T-cell (primary cell): Measurements from ENCODE around the gene ACTL6A. TPM values are rescaled to one million over a fixed set of nuclear protein-coding genes. Genes with fewer than 3 reads are reported as not detected.
A peak's percentile ranks its signal among the peaks of the same experiment; 100 is the strongest.

Experiments
- ATAC-seq, 4 experiments: fragments of 200-7000 bp in 3 of 4; fragments of 150-1000 bp in 1 of 4; cut with Tn5 transposase; replicated peaks in 1 of 4; 1 replicate in 3 of 4; 2 replicates in 1 of 4; pipeline ENCODE4 v1.10.0; 2021; ENCODE audit warnings: moderate library complexity in 3 of 4, mild to moderate bottlenecking in 2 of 4, moderate number of reproducible peaks in 1 of 4
- CTCF ChIA-PET, 2 donors: fragments of 300-600 bp; sonication (Branson Sonifier 250); formaldehyde crosslinking; loops; one replicate each; lab custom pipeline; 2022; ENCODE audit warnings: antibody characterized with exemption in 2 of 2; lab: Charles Lee
- POLR2A ChIA-PET, 2 donors: fragments of 300-600 bp; sonication (Branson Sonifier 250); formaldehyde crosslinking; loops; one replicate each; lab custom pipeline; 2022; ENCODE audit warnings: antibody characterized with exemption in 2 of 2; lab: Charles Lee
- DNase-seq, 35 experiments: peaks; one replicate each; pipeline versions ENCODE4 v3.0.0 to v3.0.0-alpha.2; 2013 to 2023
- H3K27ac ChIP-seq: one replicate; pipeline ENCODE4 v1.5.1; 2013; ENCODE audit warnings: low read length
- H3K27me3 ChIP-seq, 2 experiments: replicated peaks in 1 of 2; 1 replicate in 1 of 2; 2 replicates in 1 of 2; pipeline versions ENCODE4 v1.6.1 to v1.7.0; 2013; ENCODE audit warnings: low read length in 1 of 2, mixed read lengths in 1 of 2; ENCODE audit not compliant: control insufficient read depth in 2 of 2, insufficient read depth in 2 of 2; ENCODE audit errors: extremely low read depth in 1 of 2
- H3K36me3 ChIP-seq, 2 donors: 1 replicate in 1 of 2; 2 replicates in 1 of 2; pipeline versions ENCODE4 v1.6.1 to v1.7.0; 2013; ENCODE audit warnings: low read length in 1 of 2; ENCODE audit not compliant: control insufficient read depth in 2 of 2, insufficient read depth in 1 of 2; ENCODE audit errors: extremely low read depth in 1 of 2
- H3K4me1 ChIP-seq, 2 experiments: 1 replicate in 1 of 2; 2 replicates in 1 of 2; pipeline versions ENCODE4 v1.6.1 to v1.7.0; 2013; ENCODE audit warnings: low read length in 2 of 2, mixed read lengths in 1 of 2; ENCODE audit not compliant: insufficient read depth in 2 of 2, control insufficient read depth in 1 of 2; ENCODE audit errors: extremely low read depth in 1 of 2
- H3K4me3 ChIP-seq, 2 donors: 1 replicate in 1 of 2; 2 replicates in 1 of 2; pipeline versions ENCODE4 v1.5.1 to v1.7.0; 2013; ENCODE audit warnings: mild to moderate bottlenecking in 2 of 2, low read length in 1 of 2, moderate library complexity in 1 of 2; ENCODE audit not compliant: control insufficient read depth in 1 of 2; ENCODE audit errors: extremely low read depth in 1 of 2
- H3K9me3 ChIP-seq: 2 replicates; pipeline ENCODE4 v1.7.0; 2013
- H3K27ac Mint-ChIP-seq, 2 donors: one replicate each; pipeline ENCODE4 v1.8.0; 2020 to 2021; ENCODE audit warnings: mild to moderate bottlenecking in 2 of 2, mixed read lengths in 2 of 2
- H3K27me3 Mint-ChIP-seq, 2 donors: one replicate each; pipeline ENCODE4 v1.8.0; 2021 to 2022; ENCODE audit warnings: mixed read lengths in 2 of 2
- H3K36me3 Mint-ChIP-seq: one replicate; pipeline ENCODE4 v1.8.0; 2021; ENCODE audit warnings: mixed read lengths
- H3K4me1 Mint-ChIP-seq, 3 donors: one replicate each; pipeline ENCODE4 v1.8.0; 2020 to 2022; ENCODE audit warnings: mixed read lengths in 3 of 3, mild to moderate bottlenecking in 1 of 3
- H3K4me3 Mint-ChIP-seq, 3 donors: one replicate each; pipeline ENCODE4 v1.8.0; 2020 to 2022; ENCODE audit warnings: mild to moderate bottlenecking in 3 of 3, mixed read lengths in 3 of 3, moderate library complexity in 3 of 3
- H3K9me3 Mint-ChIP-seq, 3 donors: one replicate each; pipeline ENCODE4 v1.8.0; 2020 to 2022; ENCODE audit warnings: mixed read lengths in 3 of 3
- WGBS: methylation state at CpG from one replicate; pipeline ENCODE4 v1.1.5; 2013; ENCODE audit warnings: missing lambda C conversion rate; ENCODE audit not compliant: insufficient coverage; 5-methylcytosine and 5-hydroxymethylcytosine counted together
- total RNA-seq, 35 experiments: library from RNA in 6 of 35; stranded (reverse) in 6 of 35; fragments of 120-200 nt in 1 of 35; gene quantifications; one replicate each; pipeline versions ENCODE4 v1.2.1 to v1.2.4 and lab custom pipeline; 2013 to 2026

ACTL6A gene
- total RNA-seq, 5 donors from 2014 or later (not counting 1 experiment from before 2014, with no cell fraction given) = 27.4 to 62.7 (median 59.2) TPM

DNA sequence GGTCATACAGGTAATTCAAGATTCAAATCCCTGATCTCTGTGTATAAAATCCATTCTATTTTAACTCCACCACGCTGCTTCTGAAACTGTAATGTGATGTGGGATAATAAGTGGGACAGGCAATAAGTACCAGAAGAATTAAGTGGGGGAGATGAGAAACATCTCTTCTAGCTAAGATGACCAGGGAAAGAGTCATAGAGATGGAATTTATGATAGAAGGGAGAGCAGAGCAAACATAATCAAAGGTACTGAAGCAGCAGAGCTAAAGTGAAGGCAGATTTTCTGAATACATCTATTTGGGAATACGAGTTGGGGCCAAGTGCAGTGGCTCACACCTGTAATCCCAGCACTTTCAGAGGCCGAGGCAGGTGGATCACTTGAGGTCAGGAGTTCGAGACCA, 36.8 kb downstream of the ACTL6A start:
- Mint-ChIP-seq H3K4me3 (no peak overlapping the region), H3K27ac (no peak overlapping the region), H3K27me3 (no peaks in the 10 kb centered on the region), H3K36me3 (peaks cover 33% of the 10 kb centered on the region), H3K9me3 (no peaks in the 10 kb centered on the region), H3K4me1 (peaks cover 14 to 21% (median 19%) of the 10 kb centered on the region in 3 donors)
- H3K36me3 ChIP-seq = peaks cover 11 to 61% of the 10 kb centered on the region in 2 donors
- H3K4me1 ChIP-seq = peaks cover 5 to 7% of the 10 kb centered on the region in 2 experiments
- no peaks in the 10 kb centered on the region for H3K27me3 ChIP-seq
- H3K9me3 ChIP-seq = no peaks in the 10 kb centered on the region
- ATAC-seq = no peak
- no peak overlapping the region for H3K27ac ChIP-seq
- no peak for DNase-seq
- no CpG with 5 or more reads among the region's 4 CpGs for WGBS
- ChIA-PET CTCF (interaction anchor here in 1 of 2 donors (0.7 kb wide), 1 partner anchor 50 kb away, joined by 3 read pairs; no protein-coding TSS in a partner anchor), POLR2A (no interaction called here)
- H3K4me3 ChIP-seq = no peak overlapping the region

DNA sequence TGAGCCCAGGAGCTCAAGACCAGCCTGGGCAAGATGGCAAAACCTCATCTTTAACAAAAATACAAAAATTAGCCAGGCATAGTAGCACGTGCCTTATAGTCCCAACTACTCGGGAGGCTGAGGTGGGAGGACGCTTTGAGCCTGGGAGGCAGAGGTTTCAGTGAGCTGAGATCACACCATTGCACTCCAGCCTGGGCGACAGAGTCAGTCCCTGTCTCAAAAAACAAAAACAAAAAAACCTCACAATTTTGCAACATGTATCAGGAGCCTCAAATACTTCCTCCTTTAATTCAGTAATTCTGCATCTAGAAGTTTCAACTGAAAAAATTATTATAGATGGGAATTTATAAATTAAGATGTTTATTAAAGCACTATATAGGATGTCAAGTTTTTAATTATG, 40.6 kb downstream of the ACTL6A start:
- Histone ChIP-seq H3K36me3 (peaks cover 6 to 34% of the 10 kb centered on the region in 2 donors), H3K9me3 (no peaks in the 10 kb centered on the region), H3K27ac (no peak overlapping the region), H3K27me3 (no peaks in the 10 kb centered on the region), H3K4me3 (no peak overlapping the region), H3K4me1 (peaks cover 9 to 18% of the 10 kb centered on the region in 2 experiments)
- CTCF ChIA-PET = interaction anchor here in 1 of 2 donors (0.8 to 2.7 kb wide), 2 partner anchors 46 to 49 kb away, joined by 3 to 15 read pairs; partner anchors contain the start of gene USP13
- peak overlapping the region in 1 of 2 donors; percentile 100 for H3K27ac Mint-ChIP-seq
- ATAC-seq = no peak
- DNase-seq = no peak
- no peaks in the 10 kb centered on the region for H3K9me3 Mint-ChIP-seq
- WGBS = 80% methylated on average over 1 of the region's 4 CpGs
- peak overlapping the region; percentile 96 to 100 (median 99) for H3K4me3 Mint-ChIP-seq
- POLR2A ChIA-PET = interaction anchor here in 1 of 2 donors (0.6 kb wide), 1 partner anchor 41 kb away, joined by 3 read pairs; the partner anchor contains the start of gene ACTL6A
- peaks cover 27% of the 10 kb centered on the region for H3K36me3 Mint-ChIP-seq
- H3K27me3 Mint-ChIP-seq = no peaks in the 10 kb centered on the region
- peaks cover 37 to 46% (median 40%) of the 10 kb centered on the region in 3 donors for H3K4me1 Mint-ChIP-seq

DNA sequence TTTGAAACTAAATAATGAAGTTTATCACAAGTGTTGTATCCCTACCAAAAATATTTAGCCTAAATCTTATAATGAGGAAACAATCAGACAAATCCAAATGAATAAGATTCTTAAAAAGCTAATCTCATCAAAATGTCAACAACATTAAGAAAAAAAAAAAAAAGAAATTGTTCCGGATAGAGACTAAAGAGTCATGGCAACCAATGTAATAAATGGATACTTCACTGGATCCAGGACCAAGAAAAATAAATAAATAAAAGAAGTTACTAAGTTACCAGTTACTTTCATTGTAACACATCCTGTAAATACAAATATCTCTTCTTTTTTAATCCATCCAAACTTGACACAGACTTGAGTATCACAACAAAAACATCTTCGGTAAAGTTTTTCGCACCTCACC, 41.1 kb downstream of the ACTL6A start:
- Mint-ChIP-seq H3K36me3 (peaks cover 24% of the 10 kb centered on the region), H3K27me3 (no peaks in the 10 kb centered on the region), H3K4me1 (peaks cover 40 to 49% (median 43%) of the 10 kb centered on the region in 3 donors), H3K4me3 (peak overlapping the region; percentile 96 to 100 (median 99)), H3K9me3 (no peaks in the 10 kb centered on the region), H3K27ac (peak overlapping the region; percentile 99 to 100)
- POLR2A ChIA-PET = interaction anchor here in 1 of 2 donors (0.6 kb wide), 1 partner anchor 41 kb away, joined by 3 read pairs; the partner anchor contains the start of gene ACTL6A
- H3K4me3 ChIP-seq = peak overlapping the region; percentile 83 to 99
- no peaks in the 10 kb centered on the region for H3K9me3 ChIP-seq
- H3K27me3 ChIP-seq = no peaks in the 10 kb centered on the region
- peaks cover 6 to 29% of the 10 kb centered on the region in 2 donors for H3K36me3 ChIP-seq
- ATAC-seq = no peak
- CTCF ChIA-PET = interaction anchor here in 1 of 2 donors (0.8 to 2.7 kb wide), 2 partner anchors 46 to 49 kb away, joined by 3 to 15 read pairs; partner anchors contain the start of gene USP13
- peak overlapping the region; percentile 91 for H3K27ac ChIP-seq
- peaks cover 9 to 18% of the 10 kb centered on the region in 2 experiments for H3K4me1 ChIP-seq
- DNase-seq = no peak
- no CpG with 5 or more reads among the region's 3 CpGs for WGBS

GRCh38 chr3:179604321-179605078, 41.8 kb downstream of the ACTL6A start, which contains the start of the genes MRPL47 and NDUFB5:
MRPL47 (minus strand) TSS chr3:179604638; CDS start chr3:179604624, 14 bp downstream.
NDUFB5 (plus strand) TSS chr3:179604794; CDS start chr3:179604816, 22 bp downstream.
- H3K27me3 Mint-ChIP-seq = no peaks in the 10 kb centered on the region
- under 1% methylated on average over 29 of the region's 45 CpGs for WGBS
- ATAC-seq (peak; percentile 99 to 100 (median 100)), DNase-seq (peak; percentile 79 to 98 (median 92))
- ChIA-PET CTCF (interaction anchor here (0.6 to 2.7 kb wide), 9 partner anchors 25 to 1308 kb away, joined by 3 to 15 read pairs (median 5); partner anchors contain the start of genes ACTL6A (in 1 of the 2), FXR1 (in 1 of the 2), MFN1 (in 1 of the 2) and USP13 (in 1 of the 2)), POLR2A (interaction anchor here (0.6 to 1.4 kb wide), 4 partner anchors 42 to 256 kb away, joined by 3 to 9 read pairs (median 4); partner anchors contain the start of gene ACTL6A (in 1 of the 2))
- peak within 1 kb of the TSS; percentile 91 for H3K27ac ChIP-seq
- H3K27me3 ChIP-seq = no peaks in the 10 kb centered on the region
- H3K4me3 ChIP-seq = peak within 1 kb of the TSS; percentile 83 to 99
- H3K4me3 Mint-ChIP-seq = peak within 1 kb of the TSS; percentile 96 to 100 (median 99)
- peaks cover 19% of the 10 kb centered on the region for H3K36me3 Mint-ChIP-seq
- peaks cover 12 to 22% of the 10 kb centered on the region in 2 experiments for H3K4me1 ChIP-seq
- H3K27ac Mint-ChIP-seq = peak within 1 kb of the TSS; percentile 99 to 100
- H3K4me1 Mint-ChIP-seq = peaks cover 42 to 54% (median 46%) of the 10 kb centered on the region in 3 donors
- H3K36me3 ChIP-seq = peaks cover 6 to 22% of the 10 kb centered on the region in 2 donors
- no peaks in the 10 kb centered on the region for H3K9me3 ChIP-seq
- no peaks in the 10 kb centered on the region for H3K9me3 Mint-ChIP-seq

DNA sequence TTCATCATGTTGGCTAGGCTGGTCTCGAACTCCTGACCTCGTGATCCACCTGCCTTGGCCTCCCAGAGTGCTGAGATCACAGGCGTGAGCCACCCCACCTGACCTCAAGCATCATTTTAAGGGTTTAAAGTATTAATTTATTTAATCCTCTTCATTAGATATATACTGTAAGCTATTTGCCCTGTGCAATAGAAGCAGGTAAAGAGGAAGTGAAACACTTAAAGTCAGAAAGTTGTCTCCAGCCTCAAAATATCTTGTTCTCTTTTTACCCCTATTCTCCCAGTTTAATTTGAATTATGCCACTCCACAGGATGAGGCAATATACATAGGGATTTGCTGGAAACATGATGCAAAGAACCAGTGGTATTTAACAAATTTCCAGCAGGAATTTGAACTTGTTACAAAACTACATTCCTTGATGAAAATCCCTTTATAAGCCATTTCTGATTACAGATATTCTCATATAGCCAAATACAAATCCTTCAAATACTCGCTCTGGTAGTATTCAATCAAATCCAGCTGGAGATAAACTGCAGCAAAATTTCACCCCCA, 43.9 kb downstream of the ACTL6A start:
- Histone ChIP-seq H3K9me3 (no peaks in the 10 kb centered on the region), H3K4me3 (no peak overlapping the region), H3K27ac (no peak overlapping the region), H3K36me3 (peaks cover 0 to 7% of the 10 kb centered on the region in 2 donors), H3K27me3 (no peaks in the 10 kb centered on the region), H3K4me1 (peaks cover 12 to 26% of the 10 kb centered on the region in 2 experiments)
- Mint-ChIP-seq H3K27ac (no peak overlapping the region), H3K4me1 (peaks cover 52 to 60% (median 56%) of the 10 kb centered on the region in 3 donors), H3K9me3 (no peaks in the 10 kb centered on the region), H3K36me3 (peaks cover 12% of the 10 kb centered on the region), H3K4me3 (peak overlapping the region; percentile 34 to 53 (median 50)), H3K27me3 (no peaks in the 10 kb centered on the region)
- ChIA-PET POLR2A (no interaction called here), CTCF (interaction anchor here (0.6 to 1.4 kb wide), 3 partner anchors 22 to 44 kb away, joined by 3 to 5 read pairs (median 4); no protein-coding TSS in a partner anchor)
- WGBS = 100% methylated on average over 1 of the region's 4 CpGs
- ATAC-seq (no peak), DNase-seq (no peak)
